ENCODE measurements around the gene TSPAN9. TPM values are rescaled to one million over a fixed set of nuclear protein-coding genes. Genes with fewer than 3 reads are reported as not detected.

The TSPAN9 gene
- total RNA-seq, 1 donor from 2014 or later: 17.7 TPM

DNA sequence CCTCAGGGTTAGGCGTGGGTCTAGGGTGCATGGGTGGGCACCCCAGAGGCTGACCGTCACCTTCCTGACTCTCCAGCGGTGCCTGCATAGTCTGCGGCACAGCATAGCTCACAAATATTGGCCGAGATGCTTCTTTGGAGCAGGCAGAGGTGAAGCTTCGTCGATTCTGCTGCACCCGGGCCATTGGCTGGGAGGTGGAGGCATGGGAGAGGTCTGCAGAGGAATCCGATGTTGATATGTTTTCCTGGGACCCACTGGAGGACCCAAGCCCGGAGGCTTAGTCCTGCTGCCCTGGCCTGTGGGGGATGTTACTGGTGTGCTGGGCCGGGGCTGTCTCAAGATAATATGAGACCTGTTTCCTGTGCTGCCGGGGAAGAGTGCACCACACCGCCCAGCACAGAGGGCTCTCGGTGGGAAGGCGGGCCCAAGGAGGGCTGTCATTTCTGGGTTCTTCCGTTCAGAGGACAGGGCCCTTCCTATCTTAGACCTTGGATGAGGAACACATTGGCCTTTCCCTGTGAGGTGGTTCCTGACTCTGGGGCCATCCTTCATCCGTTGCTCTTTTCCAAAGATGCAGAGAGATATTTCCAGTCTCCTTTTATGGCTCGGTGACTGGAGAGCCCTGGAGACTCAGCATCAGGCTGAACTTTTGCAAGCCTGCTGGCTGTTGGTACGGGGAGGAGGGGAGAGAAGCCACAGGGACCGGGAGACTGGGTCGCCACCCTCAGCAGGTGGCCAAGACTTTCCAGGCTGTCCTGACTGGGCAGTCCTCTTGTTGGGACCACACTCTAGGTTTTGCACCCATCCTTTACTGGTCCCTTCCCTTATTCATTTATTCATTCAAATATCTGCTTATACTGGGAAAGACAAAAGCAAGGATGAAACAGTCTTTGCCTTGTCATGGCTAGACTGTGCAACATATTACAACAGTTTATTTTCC, 143.5 kb downstream of the TSPAN9 start:
- H3K36me3 ChIP-seq (ENCODE audit: control insufficient read depth, insufficient read depth, low read length): no peaks in the 10 kb centered on the region

DNA sequence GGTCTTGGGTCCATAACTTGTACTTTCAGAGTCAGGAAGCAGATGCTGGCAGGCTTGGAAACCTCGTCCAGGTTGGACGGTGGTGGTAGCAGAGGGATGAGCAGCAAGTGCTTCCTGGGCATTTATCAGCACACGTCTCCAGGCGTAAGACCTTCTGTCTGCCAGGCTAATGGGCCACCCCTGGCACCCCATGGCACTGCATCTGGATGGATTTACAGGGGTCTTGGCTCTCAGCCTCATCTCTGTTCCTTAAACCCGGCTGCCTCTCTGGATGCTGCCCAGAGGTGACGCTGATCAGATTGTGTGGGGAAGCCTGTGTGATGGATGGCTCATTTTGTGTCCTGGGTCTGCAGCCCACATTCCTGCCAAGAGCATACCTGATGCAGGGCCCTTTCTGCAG, 145.1 kb downstream of the TSPAN9 start:
- H3K4me3 ChIP-seq (ENCODE audit: low read depth, low read length): no peak overlapping the region
- H3K27me3 ChIP-seq (ENCODE audit: control insufficient read depth, insufficient read depth, low read length): no peaks in the 10 kb centered on the region
- no peak for DNase-seq (ENCODE audit: low read depth)
- H3K36me3 ChIP-seq (ENCODE audit: control insufficient read depth, insufficient read depth, low read length): no peaks in the 10 kb centered on the region
- TF ChIP-seq, protein P1, sequence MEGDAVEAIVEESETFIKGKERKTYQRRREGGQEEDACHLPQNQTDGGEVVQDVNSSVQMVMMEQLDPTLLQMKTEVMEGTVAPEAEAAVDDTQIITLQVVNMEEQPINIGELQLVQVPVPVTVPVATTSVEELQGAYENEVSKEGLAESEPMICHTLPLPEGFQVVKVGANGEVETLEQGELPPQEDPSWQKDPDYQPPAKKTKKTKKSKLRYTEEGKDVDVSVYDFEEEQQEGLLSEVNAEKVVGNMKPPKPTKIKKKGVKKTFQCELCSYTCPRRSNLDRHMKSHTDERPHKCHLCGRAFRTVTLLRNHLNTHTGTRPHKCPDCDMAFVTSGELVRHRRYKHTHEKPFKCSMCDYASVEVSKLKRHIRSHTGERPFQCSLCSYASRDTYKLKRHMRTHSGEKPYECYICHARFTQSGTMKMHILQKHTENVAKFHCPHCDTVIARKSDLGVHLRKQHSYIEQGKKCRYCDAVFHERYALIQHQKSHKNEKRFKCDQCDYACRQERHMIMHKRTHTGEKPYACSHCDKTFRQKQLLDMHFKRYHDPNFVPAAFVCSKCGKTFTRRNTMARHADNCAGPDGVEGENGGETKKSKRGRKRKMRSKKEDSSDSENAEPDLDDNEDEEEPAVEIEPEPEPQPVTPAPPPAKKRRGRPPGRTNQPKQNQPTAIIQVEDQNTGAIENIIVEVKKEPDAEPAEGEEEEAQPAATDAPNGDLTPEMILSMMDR (IDR thresholded peaks at IDR 0.05; ENCODE audit: insufficient read depth, low read length, poor library complexity, severe bottlenecking): no peak

More for the DNA sequence above, 143.5 kb downstream of the TSPAN9 start:
- DNase-seq (ENCODE audit: low read depth): no peak
- no peak overlapping the region for H3K4me3 ChIP-seq (ENCODE audit: low read depth, low read length)
- no peaks in the 10 kb centered on the region for H3K27me3 ChIP-seq (ENCODE audit: control insufficient read depth, insufficient read depth, low read length)
- TF ChIP-seq, protein P1 (IDR thresholded peaks at IDR 0.05; ENCODE audit: insufficient read depth, low read length, poor library complexity, severe bottlenecking): no peak

DNA sequence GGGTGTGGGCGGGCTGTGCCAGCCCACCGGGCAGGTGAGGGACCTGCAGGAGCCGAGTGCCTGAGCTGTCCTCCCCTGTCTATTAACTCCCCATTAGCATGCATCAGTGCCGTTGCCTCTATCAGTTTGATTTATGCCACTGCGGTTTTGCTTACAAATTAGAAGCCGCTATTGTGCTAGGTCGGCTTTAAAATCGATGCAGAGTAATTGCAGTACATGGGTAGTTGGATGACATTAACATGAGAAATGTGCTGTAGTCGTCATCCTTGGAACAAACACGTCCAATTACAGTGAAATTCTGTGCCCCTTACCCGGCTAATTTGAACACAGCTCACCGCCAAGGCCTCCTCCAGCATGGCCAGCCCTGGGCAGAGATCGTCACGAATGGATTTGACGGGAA, 145.8 kb downstream of the TSPAN9 start:
- TF ChIP-seq, protein P1 (IDR thresholded peaks at IDR 0.05; ENCODE audit: insufficient read depth, low read length, poor library complexity, severe bottlenecking): no peak
- H3K36me3 ChIP-seq (ENCODE audit: control insufficient read depth, insufficient read depth, low read length): no peaks in the 10 kb centered on the region
- DNase-seq (ENCODE audit: low read depth): no peak
- H3K4me3 ChIP-seq (ENCODE audit: low read depth, low read length): no peak overlapping the region
- H3K27me3 ChIP-seq (ENCODE audit: control insufficient read depth, insufficient read depth, low read length): no peaks in the 10 kb centered on the region

DNA sequence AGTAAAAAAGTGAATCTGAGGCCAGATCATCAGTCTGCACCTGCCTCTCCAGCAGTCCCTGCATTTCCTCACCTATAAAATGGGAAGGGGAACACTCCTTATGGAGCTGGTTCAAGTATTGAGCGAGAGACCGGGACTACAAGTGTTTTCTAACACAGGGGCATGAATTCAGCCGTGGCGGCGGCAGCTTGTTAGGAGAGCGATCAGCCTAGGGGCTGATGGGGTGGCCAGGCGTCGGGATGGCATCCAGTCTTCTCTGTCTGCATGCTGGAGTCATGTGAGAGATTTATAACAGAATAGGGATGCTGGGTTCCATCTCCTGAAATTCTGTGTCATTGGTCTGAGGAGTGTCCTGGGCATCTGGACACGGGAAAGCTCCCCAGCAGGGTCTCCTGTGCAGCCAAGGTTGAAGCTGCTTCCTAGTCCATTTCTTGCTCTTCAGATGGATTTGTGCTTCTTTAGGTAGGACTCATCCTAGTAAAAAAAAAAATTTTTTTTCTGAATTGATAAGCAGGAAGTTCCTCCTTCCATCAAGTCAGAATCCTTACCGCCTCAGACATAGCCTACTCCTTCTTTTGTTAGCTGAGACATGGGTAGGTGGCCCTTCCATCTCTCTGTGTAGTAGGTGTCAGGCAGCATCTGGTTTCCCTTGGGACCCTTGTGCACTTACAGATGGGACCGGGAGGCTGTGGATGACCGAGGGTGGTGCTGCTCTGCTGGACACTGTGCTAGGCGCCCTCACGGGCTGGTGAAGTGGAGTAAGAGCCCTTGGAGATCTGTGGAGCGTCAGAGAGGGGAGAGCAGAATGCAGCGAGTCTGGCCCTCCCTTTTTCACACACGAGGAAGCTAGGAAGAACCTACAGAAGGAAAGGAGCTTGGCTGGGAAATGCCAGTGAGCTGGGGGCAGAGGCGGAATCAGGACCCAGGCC, 146.7 kb downstream of the TSPAN9 start:
- TF ChIP-seq, protein P1 (IDR thresholded peaks at IDR 0.05; ENCODE audit: insufficient read depth, low read length, poor library complexity, severe bottlenecking): no peak
- no peak for DNase-seq (ENCODE audit: low read depth)
- H3K36me3 ChIP-seq (ENCODE audit: control insufficient read depth, insufficient read depth, low read length): no peaks in the 10 kb centered on the region

DNA sequence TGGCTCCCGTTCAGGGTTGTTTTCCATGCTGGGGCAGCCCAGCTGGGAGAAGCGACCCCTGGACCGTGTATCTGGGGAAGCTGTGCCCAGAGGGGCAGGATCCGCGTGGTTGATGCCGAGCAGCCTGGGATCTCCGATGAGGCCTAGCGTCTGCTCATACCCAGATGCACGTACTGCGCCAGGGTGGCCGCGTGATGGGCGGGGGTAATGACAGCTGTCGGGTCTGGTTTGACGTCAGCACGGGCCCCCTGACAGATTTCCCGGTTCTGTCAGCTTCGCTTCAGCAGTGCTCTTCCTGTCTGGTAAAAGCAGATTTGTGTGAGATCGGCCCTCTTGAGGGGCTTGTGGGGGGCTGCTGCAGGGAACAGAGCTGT, 147.3 kb downstream of the TSPAN9 start:
- TF ChIP-seq, protein P1 (IDR thresholded peaks at IDR 0.05; ENCODE audit: insufficient read depth, low read length, poor library complexity, severe bottlenecking): no peak
- H3K27me3 ChIP-seq (ENCODE audit: control insufficient read depth, insufficient read depth, low read length): no peaks in the 10 kb centered on the region
- no peak overlapping the region for H3K4me3 ChIP-seq (ENCODE audit: low read depth, low read length)
- H3K36me3 ChIP-seq (ENCODE audit: control insufficient read depth, insufficient read depth, low read length): no peaks in the 10 kb centered on the region
- DNase-seq (ENCODE audit: low read depth): no peak

More for the DNA sequence above, 146.7 kb downstream of the TSPAN9 start:
- H3K27me3 ChIP-seq (ENCODE audit: control insufficient read depth, insufficient read depth, low read length): no peaks in the 10 kb centered on the region
- H3K4me3 ChIP-seq (ENCODE audit: low read depth, low read length): no peak overlapping the region

Data from kidney epithelial cell (primary cell).